NK-92 (cell line): ENCODE data around the gene ALLC.
"Not testable (repeated sequence)": the region's sequence is repeated elsewhere in the genome, so short reads cannot be mapped to it uniquely, and the experiment has no call there.

ENCODE experiments used
- DNase-seq: peaks from one replicate; lab custom pipeline; 2025; ENCODE audit not compliant: unreplicated experiment; lab: John Stamatoyannopoulos, UW

Gene ALLC

DNA sequence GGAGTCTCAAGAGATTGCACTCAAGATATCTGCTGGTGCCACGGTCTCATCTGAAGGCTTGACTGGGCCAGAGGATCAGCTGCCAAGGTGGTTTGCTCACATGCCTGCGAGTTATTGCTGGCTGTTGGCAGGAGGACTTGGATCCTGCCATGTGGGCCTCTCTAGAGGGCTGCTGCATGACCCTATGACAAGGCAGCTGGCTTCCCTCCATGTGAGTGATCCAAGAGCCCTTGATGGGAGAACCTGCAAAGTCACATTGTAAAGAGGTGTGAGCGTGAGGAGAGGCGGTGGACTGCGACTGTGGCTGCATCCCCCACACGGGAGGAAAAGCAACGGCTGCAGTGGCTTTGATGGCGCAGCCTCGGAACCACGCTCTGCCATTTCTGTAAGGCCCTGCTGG, 4.0 kb upstream of the ALLC start:
- DNase-seq, result no peak

DNA sequence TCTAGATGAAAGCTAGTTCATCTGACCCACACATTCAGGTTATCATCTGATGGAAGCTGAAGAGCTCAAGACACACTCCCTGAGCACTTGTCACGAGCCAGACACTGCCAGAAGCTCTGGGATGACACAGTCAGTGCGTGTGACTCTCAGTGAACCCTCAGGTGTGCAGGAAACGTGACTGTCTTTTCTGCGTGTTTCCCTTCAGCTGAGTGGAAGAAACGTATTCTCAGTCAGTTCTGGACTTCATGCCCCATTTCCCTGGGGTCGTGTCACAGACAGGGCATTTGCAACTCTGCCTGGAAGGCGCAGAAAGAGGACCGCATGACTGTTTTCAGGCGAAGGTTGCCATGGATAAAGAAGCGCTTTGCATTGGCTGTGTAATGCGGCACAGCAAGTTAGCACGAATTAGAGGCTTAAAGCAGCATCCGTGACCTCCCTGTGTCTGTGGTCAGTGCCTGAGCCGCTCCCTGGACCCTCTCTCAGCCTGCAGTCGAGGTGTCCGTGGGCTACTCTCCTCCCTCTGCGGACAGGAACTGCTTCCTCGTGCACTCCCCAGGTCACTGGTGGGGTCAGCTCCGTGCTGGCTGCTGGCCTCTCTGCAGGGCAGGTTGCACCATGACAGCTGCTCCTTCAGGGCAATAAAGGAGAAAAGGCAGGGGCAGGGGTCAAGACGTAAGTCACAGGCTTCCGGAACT, 3.3 kb upstream of the ALLC start:
- DNase-seq, result no peak

DNA sequence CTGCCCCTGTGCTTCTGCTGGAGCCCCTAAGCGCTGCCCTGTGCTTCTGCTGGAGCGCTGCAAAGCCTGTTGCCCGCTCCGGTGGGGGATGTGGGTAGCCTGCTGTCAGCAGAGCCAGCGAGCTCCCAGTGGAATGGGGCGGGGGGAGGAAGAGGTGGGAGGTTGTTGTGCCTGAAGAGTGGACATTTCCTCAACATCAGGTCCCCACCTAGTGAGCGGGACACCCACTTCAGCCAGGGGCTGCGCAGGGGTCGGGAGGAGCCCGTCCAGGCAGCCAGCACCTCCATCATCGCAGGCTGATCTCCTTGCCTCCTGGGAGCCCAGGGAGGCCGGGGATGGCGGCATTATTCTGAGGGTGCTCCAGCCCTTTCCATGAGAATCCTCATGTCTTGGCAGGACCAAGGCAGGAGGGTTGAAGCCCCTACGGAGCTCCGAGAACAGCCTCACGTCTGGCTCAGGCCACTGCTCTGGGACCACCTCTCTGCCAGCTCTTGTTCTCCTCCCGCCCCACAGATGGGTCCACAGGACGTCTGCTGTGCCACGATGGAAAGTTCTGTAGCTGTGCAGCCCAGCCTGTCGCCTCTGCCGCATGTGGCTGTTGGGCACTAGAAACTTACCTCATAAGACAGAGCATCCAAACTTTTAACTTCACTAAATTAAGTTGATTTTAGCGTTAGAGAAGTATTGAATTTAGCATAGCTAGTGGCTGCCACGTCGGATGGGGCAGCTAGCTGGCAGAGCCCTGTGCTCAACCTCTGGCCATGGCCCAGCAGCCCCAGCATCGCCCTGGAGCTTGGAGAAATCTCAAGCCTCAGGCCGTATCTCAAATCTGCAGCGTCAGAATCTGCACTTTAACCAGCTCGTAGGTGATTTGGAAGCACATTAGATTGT, 1.9 kb upstream of the ALLC start:
- no peak for DNase-seq

DNA sequence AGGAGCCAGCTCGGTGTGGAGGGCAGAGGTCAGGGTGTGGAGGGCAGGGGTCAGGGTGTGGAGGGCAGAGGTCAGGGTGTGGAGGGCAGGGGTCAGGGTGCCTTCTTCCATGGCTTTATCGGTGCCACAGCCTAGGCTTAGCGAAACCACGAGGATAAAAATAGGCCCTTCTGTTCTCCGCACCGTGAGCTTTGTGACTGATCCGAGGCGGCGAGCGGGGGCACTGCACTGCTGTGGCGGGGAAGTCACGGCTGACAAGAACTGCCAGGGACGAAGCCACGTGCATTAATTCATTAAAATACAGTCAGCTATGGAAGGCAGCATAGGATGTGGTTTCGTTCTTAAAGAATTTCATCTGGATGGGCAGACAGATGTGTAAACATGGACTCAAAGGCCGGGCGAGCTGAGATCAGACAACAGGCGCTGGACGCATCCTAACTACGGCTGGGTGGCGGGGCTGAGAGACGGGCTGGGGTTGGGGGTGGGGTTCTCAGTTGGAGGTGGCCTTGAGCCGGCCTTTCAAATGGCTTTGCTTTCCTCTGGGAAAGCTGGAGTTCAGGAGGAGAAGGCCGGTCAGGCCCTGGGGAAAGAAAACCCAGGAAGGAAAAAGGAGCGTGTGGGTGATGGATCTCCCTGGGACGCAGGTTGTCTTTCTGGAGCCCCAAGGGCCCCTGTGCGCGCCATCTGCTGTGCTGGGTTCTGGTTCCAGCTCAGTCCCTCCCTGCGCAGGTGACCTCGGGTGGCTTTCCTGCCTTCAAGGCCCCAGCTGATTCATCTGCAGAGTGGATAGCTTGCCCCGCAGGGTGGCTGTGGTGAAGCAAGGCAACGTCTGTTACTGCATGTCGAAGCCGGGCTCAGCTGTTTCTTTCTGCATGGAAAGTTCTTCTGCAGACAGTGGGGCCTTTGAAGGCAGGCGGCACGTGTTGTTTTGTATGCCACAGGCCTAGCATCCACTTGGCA, 958 bp upstream of the ALLC start:
- DNase-seq, result no peak

DNA sequence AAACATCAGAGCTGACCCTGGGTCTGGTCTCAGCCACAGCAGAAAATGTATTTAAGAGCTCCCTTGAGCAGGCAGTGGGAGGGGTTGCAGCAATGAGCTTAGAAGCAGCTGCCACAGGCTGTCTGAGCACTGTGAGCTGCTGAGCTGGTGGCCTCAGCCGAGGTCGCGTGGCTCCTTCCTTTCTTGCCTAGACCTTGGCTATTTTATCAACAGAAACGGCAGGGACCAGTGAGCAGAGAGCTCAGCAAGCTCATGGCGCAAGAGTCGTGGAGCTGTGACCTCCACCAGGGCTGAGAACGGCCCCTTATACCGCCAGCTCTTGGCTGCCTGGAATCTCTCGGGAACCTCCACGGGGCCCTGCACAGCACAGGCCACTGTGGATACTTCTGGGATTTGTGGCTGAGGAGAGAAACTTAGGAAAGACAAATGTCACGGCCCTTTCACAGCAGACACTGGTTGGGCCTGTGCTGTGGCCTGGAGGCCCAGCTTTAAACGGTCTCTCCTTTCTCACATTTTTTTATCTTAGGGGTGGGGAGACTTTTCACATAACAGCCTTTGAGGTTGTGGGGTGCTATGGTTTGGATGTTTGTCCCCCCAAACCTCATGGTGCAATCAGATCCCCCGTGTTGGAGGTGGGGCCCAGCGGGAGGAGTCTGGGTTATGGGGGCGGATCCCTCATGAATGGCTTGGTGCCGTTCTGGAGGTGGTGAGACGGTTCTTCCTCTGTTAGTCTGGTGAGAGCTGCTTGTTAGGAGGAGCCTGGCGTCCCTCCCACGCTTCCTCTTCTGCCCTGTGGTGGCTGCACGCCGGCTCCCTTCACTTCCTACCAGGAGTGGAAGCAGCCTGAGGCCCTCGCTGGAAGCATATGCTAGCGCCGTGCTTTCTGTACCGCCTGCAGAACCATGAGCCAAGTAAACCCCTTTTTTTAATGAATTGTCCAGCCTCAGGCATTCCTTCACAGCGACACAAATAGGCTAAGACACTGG, 1.7 kb downstream of the ALLC start:
- no peak for DNase-seq

DNA sequence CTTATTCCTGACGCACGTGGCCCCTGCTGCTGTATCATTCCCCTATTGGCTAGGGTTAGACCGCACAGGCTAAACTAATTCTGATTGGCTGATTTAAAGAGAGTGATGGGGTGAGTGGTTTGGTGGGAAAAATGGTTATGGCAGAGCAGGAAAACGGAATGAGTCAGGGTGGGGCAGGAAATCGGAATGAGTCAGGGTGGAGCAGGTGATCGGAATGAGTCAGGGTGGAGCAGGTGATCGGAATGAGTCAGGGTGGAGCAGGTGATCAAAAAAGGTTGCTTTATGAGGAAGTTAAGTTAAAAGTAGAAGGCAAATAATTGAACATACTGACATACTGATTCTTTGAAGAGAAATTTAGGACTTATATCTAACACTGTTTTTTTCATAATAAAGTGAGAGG, 2.6 kb downstream of the ALLC start:
- not testable (repeated sequence) for DNase-seq

DNA sequence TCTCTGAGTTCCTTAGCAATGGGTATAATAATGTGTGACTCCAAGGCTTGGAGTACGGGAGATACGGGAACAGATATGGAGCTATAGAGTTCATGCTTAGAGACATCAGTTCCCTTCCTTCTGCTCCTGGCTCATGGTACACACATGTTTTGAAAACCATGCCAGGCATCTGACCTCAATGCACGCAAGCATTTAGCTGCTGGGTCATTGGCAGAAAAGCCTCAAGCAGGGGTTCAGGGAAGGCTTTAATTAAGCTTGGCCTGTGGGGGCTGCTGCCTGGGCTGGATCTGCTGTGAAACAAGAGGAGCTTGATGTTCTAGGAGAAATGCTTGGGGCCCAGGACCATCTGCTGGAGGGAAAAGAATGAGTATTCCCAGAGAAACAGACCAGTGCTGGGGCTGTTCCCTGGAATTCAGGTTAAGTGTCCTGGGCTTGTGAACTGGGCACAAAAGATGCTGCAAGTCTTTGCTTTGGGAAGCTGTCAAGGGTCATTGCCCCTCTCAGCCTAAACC, 3.2 kb downstream of the ALLC start:
- DNase-seq, result no peak

DNA sequence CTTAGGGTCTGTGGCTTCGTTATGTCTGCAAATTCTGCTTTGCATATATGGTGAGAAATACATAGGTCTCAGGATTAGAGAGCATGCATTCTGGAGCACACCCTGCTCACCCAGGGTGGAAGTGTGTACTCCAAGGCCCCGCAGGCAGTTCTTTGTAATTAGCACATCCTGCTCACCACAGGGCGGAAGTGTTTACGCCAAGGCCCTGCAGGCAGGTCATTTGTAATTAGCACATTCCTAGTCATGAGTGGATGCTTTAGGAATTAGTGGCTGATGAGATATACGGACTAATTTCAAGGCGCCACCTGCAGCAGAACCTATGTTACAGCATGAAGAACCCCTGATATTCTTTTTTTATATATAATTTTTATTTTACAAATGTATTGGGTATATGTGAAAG, 4.2 kb downstream of the ALLC start:
- DNase-seq, result no peak

DNA sequence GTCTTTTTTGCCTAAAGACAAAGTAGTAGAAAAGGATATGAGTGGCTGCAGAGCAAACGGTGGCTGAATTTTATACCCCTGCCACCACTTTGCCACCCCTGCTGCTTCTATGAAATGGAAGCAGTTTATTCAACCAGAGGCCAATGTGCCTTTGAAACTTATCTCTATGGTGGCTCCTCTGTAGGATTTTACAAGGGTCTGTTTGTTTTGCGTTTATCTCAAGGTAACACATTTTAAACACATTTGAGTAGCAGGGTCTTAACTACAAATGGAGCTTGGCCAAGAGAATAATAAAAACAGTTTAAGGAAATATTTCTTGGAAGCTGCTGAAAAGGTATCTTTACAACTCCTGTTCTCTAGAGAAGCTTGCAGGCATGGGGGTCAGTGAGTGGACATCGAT, 6.1 kb downstream of the ALLC start:
- no peak for DNase-seq

DNA sequence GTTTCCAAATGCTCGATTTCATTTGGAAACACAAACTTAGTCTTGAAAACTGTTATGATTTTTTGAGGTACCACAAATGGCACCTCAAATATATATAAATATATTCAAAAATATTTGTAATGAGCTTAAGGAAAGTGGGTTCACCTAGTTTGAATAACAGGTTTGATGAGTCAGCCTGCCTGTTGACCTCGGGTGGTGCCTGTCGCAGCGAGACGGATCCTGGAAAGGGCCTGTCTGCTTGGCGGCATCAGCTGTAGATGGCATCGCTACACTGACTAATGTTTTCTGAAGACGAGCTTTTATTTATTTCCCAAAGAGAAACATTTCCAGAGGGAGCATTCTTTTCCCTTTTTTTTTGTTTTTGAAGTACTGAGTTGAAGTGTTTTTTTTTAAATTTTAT, 6.9 kb downstream of the ALLC start:
- DNase-seq, result no peak

DNA sequence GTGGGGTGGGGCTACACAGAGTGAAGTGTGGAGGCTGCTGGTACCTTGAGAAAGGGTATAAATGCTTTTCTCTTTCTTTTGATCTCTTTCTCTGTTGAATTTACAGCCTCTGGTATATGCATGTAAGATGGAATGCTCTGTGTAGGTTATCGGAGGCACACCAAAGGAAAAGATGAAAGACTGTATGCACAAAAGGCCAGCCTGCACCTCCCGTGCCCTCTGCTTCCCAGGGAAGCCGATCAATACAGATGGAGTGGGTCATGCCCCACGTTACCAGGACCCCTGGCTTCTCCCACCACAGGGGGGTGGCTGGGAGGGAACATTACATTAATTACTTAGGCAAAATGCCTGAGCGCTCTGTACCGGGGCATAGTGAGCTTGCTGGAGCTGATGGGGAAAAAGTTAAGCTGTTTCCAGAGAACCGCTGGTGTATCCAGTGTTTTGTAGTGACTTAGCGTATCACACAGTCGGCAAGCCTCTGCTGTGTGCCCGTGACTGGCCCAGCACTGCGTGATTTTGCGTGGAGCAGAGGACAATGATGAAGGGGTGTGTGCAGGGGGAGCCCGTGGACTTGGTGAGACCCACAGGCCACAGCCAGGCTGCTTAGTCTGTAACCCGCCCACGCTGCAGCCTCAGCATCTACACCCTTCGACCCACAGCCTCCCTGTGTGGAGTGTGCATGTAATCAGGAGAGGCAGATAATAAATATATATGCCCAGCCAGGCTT, 8.0 kb downstream of the ALLC start:
- DNase-seq, result no peak

DNA sequence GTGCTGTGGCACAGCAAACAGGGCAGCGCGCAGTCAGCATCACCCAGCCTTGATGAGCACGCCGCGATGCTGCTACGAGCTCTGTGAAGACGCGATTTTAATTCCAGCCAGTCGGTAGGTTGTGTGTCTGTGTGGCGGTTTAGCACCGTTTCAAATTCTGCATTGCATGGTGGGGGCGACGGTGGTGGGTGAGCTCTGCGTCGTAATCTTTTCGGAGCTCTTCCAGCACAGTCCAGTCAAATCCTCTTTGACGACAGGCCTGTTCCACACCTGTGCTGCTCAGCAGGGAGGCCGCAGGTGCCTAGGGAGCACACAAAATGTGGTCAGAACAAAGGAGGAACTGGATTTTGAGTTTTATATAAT, 8.6 kb downstream of the ALLC start:
- no peak for DNase-seq

DNA sequence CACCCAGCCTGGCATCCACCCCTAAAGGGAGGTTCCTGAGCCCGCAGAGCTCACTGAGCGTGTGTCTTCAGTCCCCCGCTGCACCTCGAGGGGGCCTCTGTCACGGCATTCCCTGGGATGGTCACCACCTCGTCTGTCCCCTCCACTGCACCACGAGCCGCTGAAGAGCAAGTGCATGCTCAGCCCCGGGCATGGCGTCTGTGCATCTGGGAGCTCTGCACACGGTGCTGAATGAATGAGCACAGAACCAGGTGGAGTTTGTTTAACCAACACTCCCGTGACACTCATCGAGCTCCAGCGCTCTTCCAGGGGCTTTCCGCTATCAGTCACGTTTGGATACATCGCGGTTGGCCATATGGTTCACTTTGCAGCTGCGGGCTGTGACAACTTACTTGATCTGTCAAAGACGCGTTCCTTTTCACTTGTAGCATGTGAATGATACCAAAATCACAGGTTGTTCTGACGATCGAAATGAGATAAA, 9.2 kb downstream of the ALLC start:
- DNase-seq, result no peak

DNA sequence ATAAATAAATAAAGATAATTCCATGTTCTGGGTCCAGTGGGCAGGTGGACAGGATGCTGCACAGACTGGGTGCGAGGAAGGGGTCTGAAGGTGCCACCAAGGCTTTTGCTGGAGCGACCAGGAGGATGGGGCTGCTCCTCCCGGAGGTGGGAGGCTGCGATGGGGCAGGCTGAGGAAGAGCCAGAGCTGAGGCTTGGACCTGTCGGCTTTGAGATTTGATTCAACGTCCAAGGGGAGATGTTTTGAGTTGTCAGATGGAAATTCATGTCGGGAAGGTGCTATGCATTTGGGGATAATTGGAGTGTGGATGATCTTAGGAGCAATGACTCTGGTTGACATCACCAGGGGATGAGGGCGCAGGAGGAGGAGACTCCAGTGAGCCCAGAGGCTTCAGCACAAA, 11.7 kb downstream of the ALLC start:
- DNase-seq, result no peak

DNA sequence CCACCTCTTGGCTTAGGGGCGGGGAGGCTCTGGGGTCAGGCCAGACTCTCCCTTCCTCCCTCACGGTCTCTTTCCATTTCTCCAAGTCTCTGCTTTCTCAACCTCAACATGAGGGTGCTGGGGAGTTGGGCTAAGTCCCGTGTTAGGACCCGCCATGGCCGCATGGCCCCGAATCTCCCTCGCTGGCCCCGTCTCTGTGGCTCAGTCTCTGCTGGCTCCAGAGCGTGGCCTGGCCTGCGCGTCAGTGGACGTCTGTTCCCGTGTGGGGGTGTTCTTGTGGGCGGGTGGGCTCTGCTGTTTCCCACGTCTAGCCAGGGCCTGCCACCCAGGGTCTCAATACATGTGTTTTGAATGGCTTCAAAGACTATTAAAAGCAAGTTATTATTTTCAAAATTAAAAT, 12.4 kb downstream of the ALLC start:
- DNase-seq, result no peak

DNA sequence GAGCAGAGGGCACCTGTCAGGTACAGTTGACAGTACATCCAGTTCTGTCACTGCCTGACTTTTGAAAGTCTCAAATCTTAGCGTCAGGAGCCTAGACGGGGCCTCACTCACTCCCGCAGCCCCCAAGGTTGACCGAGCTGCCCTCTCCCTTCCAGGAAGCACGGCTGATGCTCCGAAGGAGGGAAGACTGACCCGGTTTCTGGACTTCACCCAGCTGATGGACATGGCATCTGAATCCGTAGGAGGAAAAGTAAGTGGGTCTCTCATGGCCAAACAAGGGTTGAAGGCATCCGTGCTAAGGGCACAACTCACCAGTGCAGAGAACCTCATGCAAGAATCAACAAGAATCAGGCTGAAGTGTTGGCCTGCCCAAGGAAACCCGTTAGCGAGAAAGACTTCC, 12.9 kb downstream of the ALLC start:
- DNase-seq, result no peak

DNA sequence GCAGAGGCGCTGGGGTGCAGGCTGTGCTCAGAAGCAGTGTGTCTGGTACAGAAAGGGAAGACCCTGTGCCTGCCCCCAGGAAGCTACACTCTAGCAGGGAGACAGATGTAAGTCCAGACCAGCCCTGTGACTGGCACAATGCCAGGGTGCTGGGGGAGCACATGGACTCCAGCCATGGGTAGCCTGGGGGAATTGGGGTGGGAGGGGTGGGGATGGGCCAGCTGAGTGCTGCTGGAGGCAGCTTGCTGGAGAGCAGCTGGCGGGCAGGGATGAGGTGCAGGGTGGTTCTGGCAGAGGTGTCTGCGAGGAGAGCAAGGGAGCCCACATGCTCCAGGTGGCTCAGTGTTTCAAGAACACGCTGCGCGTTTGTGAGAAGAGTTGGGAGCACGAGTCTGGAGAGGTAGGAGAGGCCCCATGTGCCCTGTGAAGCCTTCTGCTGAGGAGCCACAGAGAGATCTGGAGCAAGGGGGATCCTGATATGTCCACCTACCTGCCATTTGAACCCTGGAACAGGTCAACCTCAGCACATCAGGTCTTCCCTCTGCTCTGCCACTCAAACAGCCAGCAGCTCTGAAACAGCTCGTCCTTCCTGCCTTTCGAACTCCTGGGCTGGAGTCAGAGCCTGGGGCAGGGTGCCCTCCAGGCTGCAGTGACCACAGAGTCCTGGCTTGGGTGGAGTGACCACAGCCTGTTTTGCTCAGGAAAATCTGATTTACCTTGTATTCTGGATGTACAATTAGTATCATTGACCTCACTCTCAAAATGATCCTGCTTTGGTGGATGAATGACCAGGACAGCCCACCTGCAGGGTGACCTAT, 15.1 kb downstream of the ALLC start:
- no peak for DNase-seq

DNA sequence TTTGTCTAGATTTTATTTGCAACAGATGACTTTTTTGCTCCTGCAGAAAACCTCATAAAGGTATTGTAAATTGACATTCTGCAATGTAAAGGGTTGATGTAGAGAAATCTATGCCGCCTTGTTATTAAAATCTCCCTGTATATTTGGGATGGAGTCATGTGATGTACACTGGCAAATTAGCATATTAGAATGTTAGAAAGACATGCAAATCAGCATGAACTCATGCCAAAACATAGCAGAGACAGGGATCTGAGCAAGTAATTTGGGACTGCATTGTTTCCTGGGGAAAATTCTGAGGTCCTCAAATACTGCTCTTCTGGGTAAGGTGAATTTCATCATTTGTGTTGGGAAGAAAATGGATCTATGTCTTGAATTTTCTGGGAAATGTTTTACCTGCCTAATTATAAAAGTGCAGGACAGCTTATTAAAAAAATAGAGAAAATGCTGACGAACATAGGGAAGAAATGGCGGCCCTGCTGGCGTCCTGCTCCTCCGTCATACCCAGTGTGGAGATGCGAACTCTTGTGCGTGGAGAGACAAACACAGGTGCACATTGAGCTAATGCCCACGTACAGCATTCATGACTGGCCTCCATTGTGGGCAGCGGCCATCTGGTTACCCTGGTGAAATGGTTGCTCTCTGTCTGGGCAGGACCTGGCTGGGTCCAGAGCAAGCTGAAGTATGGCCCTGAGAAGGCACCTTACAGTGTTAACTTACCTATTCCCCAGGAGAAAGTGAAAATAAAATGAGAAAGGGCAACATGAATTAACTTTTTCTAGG, 16.3 kb downstream of the ALLC start:
- DNase-seq, result no peak
